Thyroid gland (tissue), 4 donors: Measurements from ENCODE around the gene FAF2.

Source experiments
- CTCF ChIP-seq, 6 experiments: fragments of 200-600 bp in 3 of 6; fragments of 450-650 bp in 3 of 6; sonication (generic) in 3 of 6; IDR thresholded peaks; one replicate each; pipeline ENCODE4 v1.5.1; 2016 to 2019; ENCODE audit warnings: antibody characterized with exemption in 6 of 6, mild to moderate bottlenecking in 2 of 6, inconsistent platforms in 1 of 6, moderate library complexity in 1 of 6
- POLR2A ChIP-seq, 2 donors: fragments of 450-650 bp; IDR thresholded peaks; one replicate each; pipeline ENCODE4 v1.6.1; 2017; ENCODE audit warnings: antibody characterized with exemption in 2 of 2, mild to moderate bottlenecking in 2 of 2, moderate library complexity in 1 of 2

- no peak for TF ChIP-seq CTCF (IDR thresholded peaks at IDR 0.05)
- TF ChIP-seq POLR2A (IDR thresholded peaks at IDR 0.05), result no peak
These were observed 9.0 kb upstream of the FAF2 start for GRCh38 chr5:176438959-176439757.
